Fibroblast of peridontal ligament (primary cell): ENCODE measurements around the gene DEFB121.
"Not testable (repeated sequence)": the region's sequence is repeated elsewhere in the genome, so short reads cannot be mapped to it uniquely, and the experiment has no call there.

ENCODE experiments used
- DNase-seq: peaks from one replicate; pipeline ENCODE4 v3.0.0-alpha.2; 2010; ENCODE audit errors: extremely low read depth

The DEFB121 gene, protein sequence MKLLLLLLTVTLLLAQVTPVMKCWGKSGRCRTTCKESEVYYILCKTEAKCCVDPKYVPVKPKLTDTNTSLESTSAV

DNA sequence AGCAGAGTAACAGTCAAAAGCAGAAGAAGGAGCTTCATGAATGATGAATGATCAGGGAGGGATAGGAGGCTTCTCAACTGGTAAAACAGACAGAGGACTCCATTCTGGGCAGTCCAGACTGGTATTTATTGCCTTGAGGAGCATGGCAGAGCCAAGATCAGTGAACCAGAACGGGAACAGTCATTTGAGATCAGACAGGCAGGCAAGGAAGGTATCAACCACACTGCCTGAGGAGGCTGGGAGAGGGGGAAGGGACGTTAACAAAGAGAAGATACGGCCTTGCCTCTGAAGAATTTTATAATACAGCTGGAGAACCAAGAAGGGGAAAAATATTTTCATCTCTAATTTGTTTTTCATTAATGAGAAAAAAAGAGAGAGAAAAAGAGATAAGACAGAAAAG lies at the start of gene DEFB121:
Gene DEFB121 (minus strand): TSS at position 101 of the 400 bp plus-strand sequence. CDS start 63 bp downstream, at position 38.
- DNase-seq, result no peak

DNA sequence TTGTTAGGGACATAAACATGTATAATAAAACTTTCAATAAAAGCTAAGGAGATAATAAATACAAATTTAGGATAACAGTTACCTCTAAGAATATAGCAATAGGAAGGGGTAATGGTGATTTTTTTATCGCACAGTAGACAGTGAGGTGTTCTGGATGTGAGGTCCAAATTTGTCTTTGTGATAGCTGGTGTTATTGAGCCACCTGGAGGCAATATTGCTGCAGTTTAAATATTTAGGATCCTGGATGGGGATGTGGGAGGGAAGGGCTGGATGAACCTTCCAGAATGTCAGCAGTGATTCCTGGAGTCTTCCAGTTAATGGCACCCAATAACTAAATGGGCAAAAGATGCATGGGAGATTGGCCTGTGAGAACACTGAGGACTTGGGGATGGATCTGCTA lies 48.3 kb upstream of the DEFB121 start:
- no peak for DNase-seq

DNA sequence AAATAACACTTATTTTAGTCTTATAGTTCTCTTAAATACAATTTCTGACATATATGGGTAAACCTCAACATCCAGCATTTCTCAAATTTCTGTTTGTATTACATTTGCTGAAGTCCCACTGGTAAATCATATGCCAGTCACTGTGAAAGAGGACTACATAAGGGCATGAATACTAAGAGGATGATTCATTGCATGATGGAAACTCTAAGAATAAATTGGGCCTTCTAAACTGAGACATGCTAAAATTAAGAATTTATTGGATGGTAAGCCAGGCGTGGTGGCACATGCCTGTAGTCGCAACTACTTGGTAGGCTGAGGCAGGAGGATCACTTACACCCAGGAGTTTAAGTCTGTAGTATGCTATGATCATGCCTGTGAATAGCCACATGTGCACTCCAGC lies 46.6 kb upstream of the DEFB121 start:
- peak; percentile 29 for DNase-seq

DNA sequence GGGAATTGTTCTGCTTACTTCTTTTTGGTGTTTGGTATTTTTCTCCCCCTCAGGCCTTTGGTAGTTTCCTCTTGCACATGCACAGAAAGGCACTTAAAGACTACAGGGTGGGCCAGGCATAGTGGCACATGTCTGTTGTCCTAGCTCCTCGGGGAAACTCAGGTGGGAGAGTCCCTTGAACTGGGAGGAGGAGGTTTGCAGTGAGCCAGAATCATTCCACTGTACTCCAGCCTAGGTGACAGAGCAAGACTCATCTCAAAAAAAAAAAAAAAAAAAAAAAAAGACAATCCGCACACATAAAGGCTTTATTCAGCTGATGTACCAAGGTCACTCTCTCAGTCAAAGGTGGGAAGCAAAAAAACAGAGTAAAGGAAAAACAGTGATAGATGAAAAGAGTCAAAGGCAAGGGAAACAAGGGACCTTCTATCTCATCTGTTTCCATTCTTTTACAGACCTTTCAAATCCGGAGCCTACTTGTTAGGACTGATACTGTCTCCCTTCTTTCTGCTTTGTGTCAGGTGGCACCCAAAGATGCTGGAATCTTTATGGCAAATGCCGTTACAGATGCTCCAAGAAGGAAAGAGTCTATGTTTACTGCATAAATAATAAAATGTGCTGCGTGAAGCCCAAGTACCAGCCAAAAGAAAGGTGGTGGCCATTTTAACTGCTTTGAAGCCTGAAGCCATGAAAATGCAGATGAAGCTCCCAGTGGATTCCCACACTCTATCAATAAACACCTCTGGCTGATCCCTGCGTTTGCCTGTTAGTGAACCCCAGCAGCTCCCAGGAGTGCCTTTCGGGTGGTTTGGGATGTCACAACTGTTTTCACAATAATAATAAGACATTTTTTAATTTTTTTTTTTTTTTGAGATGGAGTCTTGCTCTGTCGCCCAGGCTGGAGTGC lies 43.7 kb upstream of the DEFB121 start:
- DNase-seq, result no peak

DNA sequence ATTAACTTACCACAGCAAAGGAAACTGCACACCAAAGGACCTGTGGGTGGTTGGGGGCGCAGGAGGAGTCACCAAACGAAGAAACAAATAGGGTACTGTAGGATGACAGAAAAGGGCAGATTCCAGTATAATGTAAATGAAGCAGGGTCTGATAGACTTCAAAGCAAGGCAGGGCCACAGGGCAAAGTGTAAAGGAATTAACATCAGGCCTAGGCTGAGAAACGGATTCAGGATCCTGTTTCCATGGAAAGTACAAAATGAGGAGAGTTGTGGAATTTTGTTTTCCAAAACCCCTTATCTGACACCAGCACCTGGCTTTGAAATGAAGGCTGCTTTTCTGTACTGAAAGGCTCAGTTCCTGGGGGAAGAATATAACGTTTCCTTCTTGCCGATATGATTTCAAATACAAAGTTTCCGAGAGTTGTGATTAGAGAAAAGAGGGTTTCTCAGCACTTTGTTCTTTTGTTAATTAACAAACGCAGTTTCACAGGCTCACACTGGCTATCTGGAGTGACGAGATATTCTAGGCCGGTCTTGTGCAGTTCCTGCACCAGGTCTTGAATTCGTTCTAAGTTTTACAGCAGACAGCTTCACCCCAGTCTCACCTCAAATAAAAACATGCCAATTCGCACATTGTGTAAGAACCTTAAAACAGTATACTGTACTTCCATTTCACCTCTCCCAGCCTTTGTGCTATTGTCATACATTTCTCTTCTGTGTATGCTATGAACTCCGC lies 40.2 kb upstream of the DEFB121 start:
- DNase-seq, result no peak

DNA sequence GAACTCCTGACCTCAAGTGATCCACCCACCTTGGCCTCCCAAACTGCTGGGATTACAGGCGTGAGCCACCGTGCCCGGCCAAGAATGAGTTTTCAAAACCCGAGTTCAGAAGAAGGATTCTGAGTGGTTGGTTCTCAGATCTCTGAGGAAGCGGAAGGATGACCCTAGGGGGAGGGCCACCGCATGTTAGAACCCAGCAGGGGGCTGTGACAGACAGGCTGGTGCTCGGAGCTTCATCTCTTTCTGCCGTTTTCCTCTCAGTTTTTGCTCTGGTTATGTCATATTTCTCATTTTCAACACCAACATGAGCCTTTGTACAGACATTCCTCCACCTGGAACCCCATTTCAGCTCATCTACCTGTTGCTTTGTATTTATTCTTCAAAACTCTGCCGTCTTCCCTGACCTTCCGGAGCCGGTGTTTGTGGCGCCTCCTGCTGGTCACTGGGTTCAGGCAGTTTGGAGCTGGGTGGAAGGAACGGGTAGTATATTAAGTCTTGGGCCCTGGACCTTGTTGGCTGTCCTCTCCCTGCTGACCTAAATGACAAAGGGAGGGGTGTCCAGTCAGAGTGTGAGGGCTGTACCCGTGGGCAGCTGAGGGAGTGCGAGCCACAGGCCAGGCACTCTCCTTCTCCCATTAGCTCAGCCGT lies 34.1 kb upstream of the DEFB121 start, which contains the start of gene DEFB123:
Gene DEFB123 (plus strand): TSS at position 621 of the 648 bp plus-strand sequence. CDS start 67 bp downstream, outside the sequence.
- no peak for DNase-seq

DNA sequence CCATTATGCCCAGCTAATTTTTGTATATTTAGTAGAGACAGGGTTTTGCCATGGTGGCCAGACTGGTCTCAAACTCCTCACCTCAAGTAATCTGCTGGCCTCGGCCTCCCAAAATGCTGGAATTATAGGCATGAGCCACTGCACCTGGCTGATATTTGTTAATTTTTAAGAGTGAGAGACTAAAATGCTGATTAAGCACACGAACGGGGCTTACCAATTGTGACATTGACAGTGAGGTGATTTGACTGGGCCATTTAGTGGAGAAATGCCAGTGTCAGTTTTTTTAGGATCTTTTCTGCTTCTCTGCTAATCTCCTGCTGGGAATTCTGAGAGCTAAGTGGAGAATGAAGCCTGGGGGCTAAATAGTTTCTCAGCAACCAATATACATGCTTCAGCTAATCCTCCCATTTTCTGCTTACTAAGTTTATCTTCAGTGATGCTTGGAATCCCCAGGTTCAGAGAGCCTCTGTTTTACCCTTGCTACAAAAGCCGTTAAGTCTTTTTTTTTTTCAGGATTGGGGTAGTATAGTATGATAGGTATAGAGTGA lies 24.6 kb upstream of the DEFB121 start:
- DNase-seq, result no peak

DNA sequence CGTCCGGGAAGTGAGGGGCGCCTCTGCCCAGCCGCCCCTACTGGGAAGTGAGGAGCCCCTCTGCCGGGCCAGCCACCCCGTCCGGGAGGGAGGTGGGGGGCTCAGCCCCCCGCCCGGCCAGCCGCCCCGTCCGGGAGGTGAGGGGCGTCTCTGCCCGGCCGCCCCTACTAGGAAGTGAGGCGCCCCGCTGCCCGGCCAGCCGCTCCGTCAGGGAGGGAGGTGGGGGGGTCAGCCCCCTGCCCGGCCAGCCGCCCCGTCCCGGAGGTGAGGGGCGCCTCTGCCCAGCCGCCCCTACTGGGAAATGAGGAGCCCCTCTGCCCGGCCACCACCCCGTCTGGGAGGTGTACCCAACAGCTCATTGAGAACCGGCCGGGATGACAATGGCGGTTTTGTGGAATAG lies 21.6 kb upstream of the DEFB121 start:
- DNase-seq, result not testable (repeated sequence)

DNA sequence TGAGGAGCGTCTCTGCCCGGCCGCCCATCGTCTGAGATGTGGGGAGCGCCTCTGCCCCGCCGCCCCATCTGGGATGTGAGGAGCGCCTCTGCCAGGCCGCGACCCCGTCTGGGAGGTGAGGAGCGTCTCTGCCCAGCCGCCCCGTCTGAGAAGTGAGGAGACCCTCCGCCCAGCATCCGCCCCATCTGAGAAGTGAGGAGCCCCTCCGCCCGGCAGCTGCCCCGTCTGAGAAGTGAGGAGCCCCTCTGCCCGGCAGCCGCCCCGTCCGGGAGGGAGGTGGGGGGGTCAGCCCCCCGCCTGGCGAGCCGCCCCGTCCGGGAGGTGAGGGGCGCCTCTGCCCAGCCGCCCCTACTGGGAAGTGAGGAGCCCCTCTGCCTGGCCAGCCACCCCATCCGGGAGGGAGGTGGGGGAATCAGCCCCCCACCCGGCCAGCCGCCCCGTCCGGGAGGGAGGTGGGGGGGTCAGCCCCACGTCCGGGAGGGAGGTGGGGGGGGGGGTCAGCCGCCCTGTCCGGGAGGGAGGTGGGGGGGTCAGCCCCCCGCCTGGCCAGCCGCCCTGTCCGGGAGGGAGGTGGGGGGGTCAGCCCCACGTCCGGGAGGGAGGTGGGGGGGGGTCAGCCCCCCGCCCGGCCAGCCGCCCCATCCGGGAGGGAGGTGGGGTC lies 21.0 kb upstream of the DEFB121 start:
- not testable (repeated sequence) for DNase-seq

DNA sequence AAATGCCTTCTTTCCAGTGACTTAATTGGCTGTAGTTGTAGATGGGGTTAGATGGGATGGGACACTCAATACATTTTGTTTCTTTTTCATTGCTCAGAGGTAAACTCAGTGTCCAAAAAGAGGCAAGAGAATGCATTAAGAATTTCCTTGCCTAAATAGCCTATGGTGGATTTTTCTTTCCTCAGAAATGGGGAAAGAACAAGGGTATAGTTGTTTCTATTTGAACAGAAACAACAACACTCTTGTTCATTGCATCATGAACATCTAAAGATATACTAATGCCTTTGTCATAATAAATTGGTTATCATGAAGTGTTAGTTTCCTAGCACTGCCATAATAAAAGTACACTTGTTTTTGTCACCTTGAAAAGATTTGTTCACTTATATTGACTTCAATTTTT lies 19.8 kb upstream of the DEFB121 start:
- no peak for DNase-seq

DNA sequence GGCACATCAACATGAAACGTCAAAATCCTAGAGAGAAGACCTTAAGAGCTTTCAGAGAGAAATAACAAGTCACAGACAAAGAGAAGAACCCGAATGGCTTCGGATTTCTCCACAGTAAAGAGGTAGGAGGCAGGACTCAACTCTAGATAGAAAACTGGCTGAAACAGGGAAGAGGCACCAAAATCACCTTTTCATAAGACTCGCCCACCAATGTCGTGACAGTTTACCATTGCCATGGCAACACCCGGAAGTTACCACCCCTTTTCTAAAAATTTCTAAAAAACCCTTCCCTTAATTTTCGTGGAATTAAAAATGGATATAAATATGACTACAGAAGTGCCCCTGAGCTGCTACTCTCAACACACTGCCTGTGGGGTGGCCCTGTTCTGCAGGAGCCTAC lies 12.3 kb upstream of the DEFB121 start:
- DNase-seq, result no peak

DNA sequence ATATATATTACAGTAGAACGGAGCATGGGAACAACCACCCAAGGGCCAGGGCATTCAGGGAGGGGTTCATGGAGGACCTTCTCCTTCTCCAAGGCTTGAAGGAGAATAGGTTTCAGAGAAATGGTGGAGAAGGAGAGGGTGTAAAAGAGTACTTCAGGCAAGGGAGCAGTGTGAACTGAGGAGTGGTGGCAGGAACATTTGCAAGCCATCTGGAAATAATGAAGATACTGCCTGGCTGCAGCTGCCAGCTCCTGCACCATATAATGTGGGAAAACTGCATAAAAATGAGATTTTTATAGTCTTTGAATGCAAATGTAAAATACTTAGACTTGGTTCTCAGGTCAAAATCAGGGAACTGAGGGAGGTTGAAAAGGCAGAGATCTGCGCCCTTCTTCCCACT lies 9.6 kb upstream of the DEFB121 start:
- DNase-seq, result no peak

DNA sequence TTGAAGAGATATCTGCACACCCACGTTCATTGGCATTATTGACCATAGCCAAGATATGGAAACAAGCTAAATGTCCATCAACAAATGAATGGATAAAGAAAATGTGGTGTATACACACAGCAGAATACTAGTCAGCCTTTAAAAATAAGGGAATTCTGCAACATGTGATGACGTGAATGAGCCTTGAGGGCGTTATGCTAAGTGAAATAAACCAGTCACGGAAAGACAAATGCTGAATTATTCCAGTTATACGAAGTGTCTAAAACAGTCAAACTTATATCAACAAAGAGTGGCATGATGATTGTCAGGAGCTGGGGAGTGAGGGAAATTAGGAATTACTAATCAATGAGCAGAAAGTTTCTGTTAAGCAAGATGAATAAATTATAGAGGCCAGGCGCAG lies 8.4 kb upstream of the DEFB121 start:
- no peak for DNase-seq

DNA sequence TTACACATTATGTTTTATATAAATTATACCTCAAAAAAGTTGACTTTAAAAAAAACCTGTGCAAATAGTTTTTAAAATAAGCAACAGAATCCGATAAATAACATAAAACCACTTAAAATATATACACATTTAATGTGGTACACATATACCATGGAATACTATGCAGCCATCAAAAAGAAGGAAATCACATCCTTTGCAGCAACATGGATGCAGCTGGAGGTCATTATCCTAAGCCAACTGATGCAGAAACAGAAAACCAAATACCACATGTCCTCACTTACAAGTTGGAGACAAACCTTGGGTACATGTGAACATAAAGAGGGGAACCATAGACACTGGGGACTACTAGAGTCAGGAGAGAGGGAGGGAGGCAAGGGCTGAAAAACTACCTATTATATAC lies 4.0 kb upstream of the DEFB121 start:
- DNase-seq, result no peak

DNA sequence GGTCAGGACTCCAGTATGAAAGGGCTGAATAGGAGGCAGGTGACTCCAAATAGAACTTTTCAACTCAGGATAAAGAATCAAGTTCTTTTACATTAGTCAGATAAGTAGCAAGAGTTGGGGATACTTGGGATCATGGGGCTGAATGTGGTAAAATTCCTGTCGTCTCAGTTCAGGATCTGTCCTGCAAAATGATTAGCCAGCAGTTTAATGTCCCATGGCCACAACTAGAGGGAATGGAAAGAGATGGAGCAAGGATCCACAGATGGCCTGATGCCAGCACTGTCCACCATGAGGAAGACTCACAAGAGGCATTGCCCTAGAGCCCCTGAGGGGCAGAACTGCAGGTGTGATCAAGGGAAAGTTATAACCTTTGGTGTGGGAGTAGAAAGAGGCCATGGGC lies 2.1 kb downstream of the DEFB121 start:
- DNase-seq, result no peak

DNA sequence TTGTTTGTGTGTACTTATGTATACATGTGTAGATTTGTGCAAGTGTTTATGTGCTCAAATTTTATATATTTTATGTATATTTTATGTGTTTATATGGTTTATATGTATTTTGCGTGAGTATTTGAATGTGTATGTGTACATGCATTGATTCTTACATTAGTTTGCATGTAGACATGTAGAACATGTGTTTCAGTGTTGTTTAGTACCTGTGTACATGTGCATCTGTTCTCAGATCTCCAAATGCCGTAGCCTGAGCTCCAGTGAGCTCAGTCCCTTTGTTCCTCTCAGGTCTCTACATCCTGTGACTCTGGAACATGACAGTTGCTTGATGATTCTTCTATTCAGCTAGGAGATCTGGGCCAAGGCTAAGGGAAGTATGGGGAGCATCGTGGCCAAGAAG lies 11.1 kb downstream of the DEFB121 start:
- DNase-seq, result no peak

DNA sequence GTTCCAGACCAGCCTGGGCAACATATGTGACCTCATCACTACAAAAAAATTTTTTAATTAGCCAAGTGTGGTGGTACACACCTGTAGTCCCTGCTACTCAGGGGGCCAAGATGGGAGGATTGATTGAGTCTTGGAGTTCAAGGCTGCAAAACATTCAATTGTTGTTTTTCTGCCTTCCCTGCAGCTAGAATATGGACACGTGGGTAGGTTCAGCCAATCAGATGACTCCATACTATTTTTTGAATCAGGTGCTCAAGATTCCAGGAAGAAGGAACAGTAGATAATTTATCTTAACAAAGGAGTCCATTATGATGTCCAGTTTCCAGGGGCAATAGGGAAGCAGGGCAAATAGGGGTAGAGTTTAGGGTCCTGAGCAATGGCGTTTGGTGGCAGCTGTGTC lies 13.2 kb downstream of the DEFB121 start:
- DNase-seq, result no peak

DNA sequence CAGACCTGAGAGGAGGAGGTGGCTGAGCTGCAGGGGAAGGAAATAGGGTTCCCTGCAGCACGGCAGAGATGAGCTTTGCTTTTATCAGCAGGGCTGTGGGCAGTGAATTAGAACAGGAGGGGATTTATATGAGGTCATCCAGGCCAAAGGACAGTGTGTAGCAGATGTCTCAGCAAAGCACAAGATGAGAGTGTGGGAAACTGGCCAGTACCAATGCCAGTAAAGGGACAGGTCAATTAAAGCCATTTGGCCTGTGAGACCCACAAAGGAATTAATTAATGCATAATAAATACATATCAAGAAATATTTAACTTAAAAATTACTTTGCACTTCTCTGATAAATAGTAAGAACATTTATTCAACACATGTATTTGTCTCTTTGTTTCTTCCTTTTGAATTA lies 15.5 kb downstream of the DEFB121 start, which contains the start of gene DEFB119:
Gene DEFB119 (minus strand): TSS at position 101 of the 400 bp plus-strand sequence. CDS start 107 bp downstream, outside the sequence.
- DNase-seq, result no peak

DNA sequence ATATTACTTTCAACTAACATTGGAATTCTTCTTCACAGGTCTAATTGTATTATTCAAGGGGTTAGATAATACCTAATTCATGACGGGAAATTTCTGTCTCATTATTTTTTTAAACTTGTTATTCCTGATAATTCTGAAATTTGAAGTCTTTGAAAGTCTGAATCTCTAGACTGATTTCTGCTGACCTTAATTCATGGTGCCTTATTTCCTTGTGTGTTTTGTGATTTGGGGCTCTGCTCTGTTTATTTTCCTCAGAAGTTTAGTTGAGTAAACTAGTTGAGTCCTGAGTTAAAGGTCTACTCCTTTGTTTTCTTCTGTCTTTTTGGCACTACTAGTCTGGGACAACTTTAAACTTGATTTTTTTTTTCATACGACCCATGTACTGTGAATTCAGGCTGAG lies 31.7 kb downstream of the DEFB121 start:
- DNase-seq, result no peak

DNA sequence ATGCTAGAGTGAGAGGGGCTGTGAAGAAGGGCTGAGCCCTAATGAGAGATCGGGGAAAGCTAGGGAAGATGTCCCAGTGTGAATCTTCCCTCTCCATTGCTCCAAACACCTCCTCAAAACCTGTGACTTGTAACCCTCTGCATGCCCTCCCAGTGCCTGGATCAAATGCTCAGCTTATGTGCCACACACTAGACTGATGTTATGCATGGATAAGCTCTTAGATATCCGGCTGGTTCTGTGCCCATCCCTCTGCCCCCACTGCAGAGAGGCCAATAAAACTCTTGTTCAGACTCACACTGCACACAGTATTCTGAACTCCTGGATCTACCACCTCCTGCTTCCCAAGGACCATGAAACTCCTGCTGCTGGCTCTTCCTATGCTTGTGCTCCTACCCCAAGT lies 37.7 kb downstream of the DEFB121 start, which contains the start of gene DEFB118:
Gene DEFB118 (plus strand): TSS at position 301 of the 400 bp plus-strand sequence. CDS start 50 bp downstream, at position 351.
- DNase-seq, result no peak

DNA sequence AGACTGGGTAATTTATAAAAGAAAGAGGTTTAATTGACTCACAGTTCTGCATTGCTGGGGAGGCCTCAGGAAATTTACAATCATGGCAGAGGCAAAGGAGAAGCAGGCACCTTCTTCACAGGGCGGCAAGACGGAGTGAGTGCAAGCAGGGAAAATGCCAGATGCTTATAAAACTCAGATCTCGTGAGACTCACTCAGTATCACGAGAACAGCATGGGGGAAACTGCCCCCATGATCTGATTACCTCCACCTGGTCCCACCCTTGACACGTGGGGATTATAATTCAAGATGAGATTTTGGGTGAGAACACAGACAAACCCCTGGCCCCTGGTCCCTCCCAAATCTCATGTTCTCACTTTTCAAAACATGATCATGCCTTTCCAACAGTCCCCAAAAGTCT lies 41.7 kb downstream of the DEFB121 start:
- not testable (repeated sequence) for DNase-seq
